H1 (cell line): Measurements from ENCODE around the gene R3HDM1. TPM values are rescaled to one million over a fixed set of nuclear protein-coding genes. Genes with fewer than 3 reads are reported as not detected.

Experiments used
- CTBP2 ChIP-seq: IDR thresholded peaks from 2 replicates; pipeline ENCODE4 v1.7.0; 2011; ENCODE audit warnings: borderline replicate concordance, mild to moderate bottlenecking, moderate library complexity, mixed read lengths, low read length; ENCODE audit not compliant: insufficient read depth, insufficient read length
- EP300 ChIP-seq, 2 experiments: IDR thresholded peaks; 1 replicate in 1 of 2; 2 replicates in 1 of 2; pipeline ENCODE4 v1.6.1; 2011 to 2012; ENCODE audit warnings: low read depth in 2 of 2, low read length in 2 of 2, mild to moderate bottlenecking in 2 of 2, borderline replicate concordance in 1 of 2, inconsistent platforms in 1 of 2, moderate library complexity in 1 of 2
- NRF1 ChIP-seq: IDR thresholded peaks from 2 replicates; pipeline ENCODE4 v1.6.1; 2011; ENCODE audit warnings: mild to moderate bottlenecking, low read depth, low read length, improper control_type of control experiment
- POLR2A ChIP-seq, 2 experiments: IDR thresholded peaks; 1 replicate in 1 of 2; 2 replicates in 1 of 2; pipeline ENCODE4 v1.6.1; 2011; ENCODE audit warnings: low read depth in 2 of 2, low read length in 2 of 2, mild to moderate bottlenecking in 2 of 2; ENCODE audit errors: control extremely low read depth in 1 of 2
- POLR2AphosphoS5 ChIP-seq: IDR thresholded peaks from 2 replicates; pipeline ENCODE4 v1.6.1; 2011; ENCODE audit warnings: low read depth, low read length
- RXRA ChIP-seq: IDR thresholded peaks from 2 replicates; pipeline ENCODE4 v1.6.1; 2011; ENCODE audit warnings: low read depth, mild to moderate bottlenecking, low read length, moderate library complexity; ENCODE audit not compliant: insufficient read depth
- SIN3A ChIP-seq, 2 experiments: IDR thresholded peaks in 1 of 2; conservative IDR thresholded peaks in 1 of 2; 2 replicates each; pipeline ENCODE4 v1.6.1; 2011 to 2012; ENCODE audit warnings: low read length in 2 of 2, improper control_type of control experiment in 1 of 2, low read depth in 1 of 2, mild to moderate bottlenecking in 1 of 2
- TEAD4 ChIP-seq: IDR thresholded peaks from 2 replicates; pipeline ENCODE4 v1.6.1; 2012; ENCODE audit warnings: low read depth, low read length, inconsistent platforms, mixed read lengths
- polyA plus RNA-seq, 7 experiments: library from polyadenylated mRNA; depleted of rRNA in 3 of 7; stranded (reverse) in 5 of 7; unstranded in 2 of 7; fragments of >200 nt in 5 of 7; fragments of 200-250 nt in 2 of 7; gene quantifications; 1 replicate in 5 of 7; 2 replicates in 1 of 7; 4 replicates in 1 of 7; pipeline versions ENCODE4 v1.2.1 to v1.2.3, GENCODE V29; 2011 to 2013; ENCODE audit warnings: missing spikeins in 2 of 7, mixed read lengths in 2 of 7
- total RNA-seq: library from RNA; stranded (reverse); fragmentation: NEBNext Ultra II Directional; extraction: Animal tissue kit (Norgen Biotek cat#: 25700); gene quantifications from 2 replicates; pipeline ENCODE4 v1.2.1, GENCODE V29; 2021
- TF ChIP-seq, protein P1 (sequence below): IDR thresholded peaks from 2 replicates; pipeline ENCODE4 v1.6.1; 2012; ENCODE audit warnings: low read length, inconsistent platforms
- TF ChIP-seq, protein P2 (sequence below): IDR thresholded peaks from 2 replicates; pipeline ENCODE4 v1.6.1; 2012; ENCODE audit warnings: inconsistent platforms

Gene R3HDM1
- total and polyA plus RNA-seq, 2 of the 8 experiments (the other 6 are each of a cell fraction or from before 2014, with no cell fraction given) = 77.7 to 120 TPM

DNA sequence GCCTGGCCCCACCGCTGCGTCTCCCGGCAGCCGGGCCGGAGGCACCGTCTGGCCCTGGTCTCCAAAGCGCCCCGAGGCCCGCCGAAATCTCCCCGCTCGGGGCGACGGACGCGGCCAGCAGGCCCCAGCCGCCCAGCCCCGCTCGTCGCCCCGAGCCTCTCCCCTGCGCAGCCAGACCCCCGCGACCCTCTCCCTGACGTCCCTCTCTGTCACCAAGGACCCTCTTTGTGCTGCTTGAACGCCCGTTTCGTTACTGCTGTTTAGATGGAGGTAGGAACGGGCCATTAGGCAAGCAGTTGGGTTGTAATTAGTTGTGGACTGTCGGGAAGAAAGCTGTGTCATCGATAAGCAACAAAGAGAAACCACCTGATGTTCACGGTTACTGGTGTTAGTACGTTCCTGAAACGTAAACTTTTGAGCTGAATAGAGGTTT is 211.1 kb downstream of the R3HDM1 start (continued):
- 0 out of 4 replicates have a peak, but pooled peaks of 1 of the 2 experiments have one; percentile 38 for TF ChIP-seq SIN3A (conservative IDR thresholded peaks at IDR 0.05 in 1 of 2, IDR thresholded peaks at IDR 0.05 in 1 of 2; ENCODE audit: low read depth in 1 of 2, low read length in 2 of 2)
- no peak for TF ChIP-seq NRF1
- TF ChIP-seq EP300 (IDR thresholded peaks at IDR 0.05; ENCODE audit: borderline replicate concordance in 1 of 2, low read depth in 2 of 2, low read length in 2 of 2) = no peak
- no peak for TF ChIP-seq CTBP2
- TF ChIP-seq, protein P1, sequence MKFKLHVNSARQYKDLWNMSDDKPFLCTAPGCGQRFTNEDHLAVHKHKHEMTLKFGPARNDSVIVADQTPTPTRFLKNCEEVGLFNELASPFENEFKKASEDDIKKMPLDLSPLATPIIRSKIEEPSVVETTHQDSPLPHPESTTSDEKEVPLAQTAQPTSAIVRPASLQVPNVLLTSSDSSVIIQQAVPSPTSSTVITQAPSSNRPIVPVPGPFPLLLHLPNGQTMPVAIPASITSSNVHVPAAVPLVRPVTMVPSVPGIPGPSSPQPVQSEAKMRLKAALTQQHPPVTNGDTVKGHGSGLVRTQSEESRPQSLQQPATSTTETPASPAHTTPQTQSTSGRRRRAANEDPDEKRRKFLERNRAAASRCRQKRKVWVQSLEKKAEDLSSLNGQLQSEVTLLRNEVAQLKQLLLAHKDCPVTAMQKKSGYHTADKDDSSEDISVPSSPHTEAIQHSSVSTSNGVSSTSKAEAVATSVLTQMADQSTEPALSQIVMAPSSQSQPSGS = no peak
- TF ChIP-seq RXRA = no peak
- TF ChIP-seq, protein P2, sequence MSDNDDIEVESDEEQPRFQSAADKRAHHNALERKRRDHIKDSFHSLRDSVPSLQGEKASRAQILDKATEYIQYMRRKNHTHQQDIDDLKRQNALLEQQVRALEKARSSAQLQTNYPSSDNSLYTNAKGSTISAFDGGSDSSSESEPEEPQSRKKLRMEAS = no peak
- peak; percentile 38; the same call in 1 of the 2 replicates for TF ChIP-seq POLR2AphosphoS5
- no peak for TF ChIP-seq TEAD4
- TF ChIP-seq POLR2A (IDR thresholded peaks at IDR 0.05; ENCODE audit: control extremely low read depth in 1 of 2, low read depth in 2 of 2, low read length in 2 of 2) = peak in 1 of 2 experiments; percentile 65; a peak in 2 of 3 replicates
